ENCODE data around the gene TLCD3A.

Gene TLCD3A

DNA sequence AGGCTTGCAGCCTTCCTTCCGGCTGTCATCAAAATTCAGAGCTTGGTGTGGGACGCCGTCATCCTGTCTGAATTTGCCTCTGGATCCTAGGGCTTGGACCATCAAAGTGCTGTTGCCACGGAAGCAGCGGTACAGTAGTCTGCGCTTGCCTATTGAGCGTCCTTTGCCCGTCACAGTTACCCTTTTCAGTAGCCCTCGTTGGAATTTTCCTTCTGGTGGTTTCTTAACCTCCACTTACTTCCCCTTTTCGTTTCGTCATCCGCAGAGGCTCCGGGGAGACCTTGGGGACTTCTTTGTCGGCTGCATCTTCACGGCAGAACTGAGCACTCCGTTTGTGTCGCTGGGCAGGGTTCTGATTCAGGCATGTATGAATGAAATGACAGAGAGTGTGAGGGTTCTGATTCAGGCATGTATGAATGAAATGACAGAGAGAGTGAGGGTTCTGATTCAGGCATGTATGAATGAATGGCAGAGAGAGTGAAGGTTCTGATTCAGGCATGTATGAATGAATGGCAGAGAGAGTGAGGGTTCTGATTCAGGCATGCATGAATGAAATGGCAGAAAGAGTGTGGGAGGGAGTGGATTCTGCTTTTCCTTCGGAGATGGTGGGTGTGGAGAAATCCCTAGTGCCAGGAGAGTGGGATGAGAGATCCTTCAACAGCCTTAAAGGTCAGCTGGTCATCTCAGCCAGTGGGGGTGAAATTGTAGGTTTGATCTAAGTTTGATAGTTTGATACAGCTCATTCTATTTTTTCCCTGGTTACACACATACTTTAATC, 8.0 kb downstream of the TLCD3A start:
- peaks cover 86% of the 10 kb centered on the region for H3K79me2 ChIP-seq (ENCODE audit: control insufficient read depth, low read length)
- peaks cover 18% of the 10 kb centered on the region for H3F3A ChIP-seq (ENCODE audit: control insufficient read depth, insufficient read depth)

DNA sequence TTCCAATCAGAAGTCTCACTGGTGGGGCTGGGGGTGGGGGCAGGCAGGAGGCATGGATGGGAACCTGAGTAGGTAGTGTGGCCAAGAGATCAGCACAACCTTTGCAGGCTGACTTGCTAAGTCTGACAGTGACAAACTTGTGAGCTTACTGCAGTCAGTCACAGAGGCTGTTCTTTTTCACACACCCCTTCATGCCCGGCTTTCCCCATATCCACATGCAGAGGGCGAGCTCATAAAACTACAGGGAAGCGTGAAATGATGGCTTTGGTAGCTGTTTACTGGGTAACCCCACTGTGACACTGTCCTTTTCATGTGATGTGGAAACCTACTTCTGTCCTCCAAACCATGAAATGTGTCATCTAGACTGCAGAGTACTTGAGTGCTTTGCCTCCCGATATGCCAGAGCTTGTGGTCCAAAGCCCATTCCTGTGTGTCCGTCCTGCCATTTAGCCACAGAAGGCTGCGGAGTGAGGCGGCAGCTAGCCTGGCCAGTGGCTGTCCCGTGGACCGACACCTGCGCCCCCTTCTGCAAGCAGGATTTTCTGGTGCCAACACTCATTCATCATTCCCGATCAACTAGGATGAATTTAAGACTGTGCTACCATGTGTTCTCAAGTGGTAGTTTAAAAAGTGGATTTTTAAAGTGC, 9.9 kb downstream of the TLCD3A start:
- peaks cover 16% of the 10 kb centered on the region for H3K4me1 ChIP-seq (ENCODE audit: control insufficient read depth, low read length)
- TF ChIP-seq, protein P1, sequence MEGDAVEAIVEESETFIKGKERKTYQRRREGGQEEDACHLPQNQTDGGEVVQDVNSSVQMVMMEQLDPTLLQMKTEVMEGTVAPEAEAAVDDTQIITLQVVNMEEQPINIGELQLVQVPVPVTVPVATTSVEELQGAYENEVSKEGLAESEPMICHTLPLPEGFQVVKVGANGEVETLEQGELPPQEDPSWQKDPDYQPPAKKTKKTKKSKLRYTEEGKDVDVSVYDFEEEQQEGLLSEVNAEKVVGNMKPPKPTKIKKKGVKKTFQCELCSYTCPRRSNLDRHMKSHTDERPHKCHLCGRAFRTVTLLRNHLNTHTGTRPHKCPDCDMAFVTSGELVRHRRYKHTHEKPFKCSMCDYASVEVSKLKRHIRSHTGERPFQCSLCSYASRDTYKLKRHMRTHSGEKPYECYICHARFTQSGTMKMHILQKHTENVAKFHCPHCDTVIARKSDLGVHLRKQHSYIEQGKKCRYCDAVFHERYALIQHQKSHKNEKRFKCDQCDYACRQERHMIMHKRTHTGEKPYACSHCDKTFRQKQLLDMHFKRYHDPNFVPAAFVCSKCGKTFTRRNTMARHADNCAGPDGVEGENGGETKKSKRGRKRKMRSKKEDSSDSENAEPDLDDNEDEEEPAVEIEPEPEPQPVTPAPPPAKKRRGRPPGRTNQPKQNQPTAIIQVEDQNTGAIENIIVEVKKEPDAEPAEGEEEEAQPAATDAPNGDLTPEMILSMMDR (IDR thresholded peaks at IDR 0.05; ENCODE audit: low read depth, low read length, poor library complexity, severe bottlenecking), result no peak
- H3F3A ChIP-seq (ENCODE audit: control insufficient read depth, insufficient read depth), result peaks cover 13% of the 10 kb centered on the region
- peaks cover 87% of the 10 kb centered on the region for H3K79me2 ChIP-seq (ENCODE audit: control insufficient read depth, low read length)
- H3K4me3 ChIP-seq (ENCODE audit: low read length), result no peak overlapping the region
- H3K27ac ChIP-seq (ENCODE audit: low read depth, low read length), result no peak overlapping the region
- H3K9me3 ChIP-seq (ENCODE audit: control insufficient read depth, insufficient read depth, low read length), result no peaks in the 10 kb centered on the region
- H3K27me3 ChIP-seq (ENCODE audit: control insufficient read depth, low read length), result no peaks in the 10 kb centered on the region
- H3K36me3 ChIP-seq (ENCODE audit: control insufficient read depth, low read length), result peaks cover 85% of the 10 kb centered on the region
- no peaks in the 10 kb centered on the region for H3K9me2 ChIP-seq (replicated peaks; ENCODE audit: control insufficient read depth, low read length)
- peaks cover 11% of the 10 kb centered on the region; the same call in 1 of the 2 replicates for H4K20me1 ChIP-seq (ENCODE audit: control insufficient read depth, insufficient read depth, low read depth, low read length)
- no peak overlapping the region for H3K4me2 ChIP-seq (ENCODE audit: low read length)

More for the DNA sequence above, 8.0 kb downstream of the TLCD3A start:
- H3K4me1 ChIP-seq (ENCODE audit: control insufficient read depth, low read length), result peaks cover 16% of the 10 kb centered on the region
- H3K9me2 ChIP-seq (replicated peaks; ENCODE audit: control insufficient read depth, low read length), result no peaks in the 10 kb centered on the region
- H3K36me3 ChIP-seq (ENCODE audit: control insufficient read depth, low read length), result peaks cover 80% of the 10 kb centered on the region
- no peaks in the 10 kb centered on the region for H3K27me3 ChIP-seq (ENCODE audit: control insufficient read depth, low read length)
- peak overlapping the region; percentile 37 for H3K27ac ChIP-seq (ENCODE audit: low read depth, low read length)
- no peaks in the 10 kb centered on the region for H3K9me3 ChIP-seq (ENCODE audit: control insufficient read depth, insufficient read depth, low read length)
- TF ChIP-seq, protein P1 (IDR thresholded peaks at IDR 0.05; ENCODE audit: low read depth, low read length, poor library complexity, severe bottlenecking), result no peak
- no peak for TF ChIP-seq EZH2phosphoT487 (IDR thresholded peaks at IDR 0.05; ENCODE audit: borderline replicate concordance, low read length)
- peaks cover 8% of the 10 kb centered on the region; the same call in 1 of the 2 replicates for H4K20me1 ChIP-seq (ENCODE audit: control insufficient read depth, insufficient read depth, low read depth, low read length)
- peak overlapping the region; percentile 18 for H3K4me3 ChIP-seq (ENCODE audit: low read length)
- peak overlapping the region; percentile 44 for H3K4me2 ChIP-seq (ENCODE audit: low read length)

DNA sequence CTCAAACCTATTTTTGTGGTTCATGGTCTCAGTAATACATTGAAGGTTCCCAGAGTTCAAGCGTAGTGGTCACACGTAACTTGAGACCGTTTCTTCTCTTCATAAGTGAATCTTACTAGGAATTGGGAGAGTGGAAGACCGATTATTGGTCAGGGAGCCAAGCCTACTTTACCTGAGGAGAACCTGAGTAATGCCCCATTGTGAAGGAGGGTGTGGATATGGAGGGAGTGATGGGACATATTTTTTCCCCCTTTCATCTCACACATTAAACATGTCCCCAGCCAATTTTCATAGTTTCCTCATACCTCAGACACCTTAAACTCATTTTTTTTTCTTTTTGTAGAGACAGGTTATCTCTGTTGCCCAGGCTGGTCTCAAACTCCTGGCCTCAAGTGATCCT, 10.7 kb downstream of the TLCD3A start:
- Histone ChIP-seq H4K20me1 (ENCODE audit: control insufficient read depth, insufficient read depth, low read depth, low read length) (peaks cover 14% of the 10 kb centered on the region), H3F3A (ENCODE audit: control insufficient read depth, insufficient read depth) (peaks cover 9% of the 10 kb centered on the region), H3K9me2 (replicated peaks; ENCODE audit: control insufficient read depth, low read length) (no peaks in the 10 kb centered on the region), H3K4me2 (ENCODE audit: low read length) (no peak overlapping the region), H3K27ac (ENCODE audit: low read depth, low read length) (no peak overlapping the region), H3K4me3 (ENCODE audit: low read length) (no peak overlapping the region), H3K27me3 (ENCODE audit: control insufficient read depth, low read length) (no peaks in the 10 kb centered on the region), H3K36me3 (ENCODE audit: control insufficient read depth, low read length) (peaks cover 88% of the 10 kb centered on the region), H3K79me2 (ENCODE audit: control insufficient read depth, low read length) (peaks cover 89% of the 10 kb centered on the region), H3K4me1 (ENCODE audit: control insufficient read depth, low read length) (peaks cover 16% of the 10 kb centered on the region), H3K9me3 (ENCODE audit: control insufficient read depth, insufficient read depth, low read length) (no peaks in the 10 kb centered on the region)
- TF ChIP-seq, protein P1 (IDR thresholded peaks at IDR 0.05; ENCODE audit: low read depth, low read length, poor library complexity, severe bottlenecking), result no peak
- TF ChIP-seq EZH2phosphoT487 (IDR thresholded peaks at IDR 0.05; ENCODE audit: borderline replicate concordance, low read length), result no peak

All from DOHH2 (cell line).